Measurements from ENCODE around the gene NOD2. TPM values are rescaled to one million over a fixed set of nuclear protein-coding genes. Genes with fewer than 3 reads are reported as not detected.

NOD2 gene
- total and polyA plus RNA-seq, 7 experiments from 2014 or later = 0.06 to 40.5 (median 0.65) TPM

DNA sequence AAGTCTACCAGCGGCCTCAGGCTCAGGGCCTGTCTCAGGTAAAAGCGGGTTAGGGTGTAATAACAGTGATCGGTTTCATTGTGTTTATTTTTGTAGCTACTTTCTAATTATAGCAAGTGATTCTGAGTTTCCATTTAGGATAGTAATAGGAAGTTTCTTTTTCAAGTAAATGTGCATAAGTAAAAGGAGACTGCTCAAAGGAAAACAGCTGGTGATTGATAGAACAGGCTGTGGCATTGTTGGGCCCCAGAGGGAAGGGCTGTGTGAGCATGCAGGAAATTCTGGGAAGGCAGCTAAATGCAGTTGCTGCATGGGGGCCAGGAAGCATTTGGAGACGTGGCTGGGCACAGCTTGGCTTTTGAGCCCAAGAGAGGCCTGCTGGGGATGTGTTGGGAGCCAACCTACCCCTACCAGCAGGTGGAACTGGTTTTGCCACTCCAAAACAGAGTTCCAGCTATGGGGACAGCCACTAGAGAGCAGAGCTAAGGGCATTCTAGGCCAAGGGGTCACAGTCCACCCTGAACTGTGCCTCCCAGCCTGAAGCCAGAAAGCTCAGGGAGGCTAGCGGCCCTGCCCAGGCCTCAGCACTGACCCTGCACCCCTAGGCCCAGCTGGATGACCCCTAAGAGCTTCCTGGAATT lies 24.9 kb upstream of the NOD2 start:
- no peak overlapping the region for H3K4me3 ChIP-seq (ENCODE audit: low read length)
- intact Hi-C loops (cut with micrococcal nuclease) = no loop called here
- ChIA-PET POLR2A (interaction anchor here (0.5 to 5.1 kb wide), 11 partner anchors 9 to 473 kb away, joined by 3 to 53 read pairs (median 4); partner anchors contain the start of genes CYLD and SNX20), CTCF (interaction anchor here (0.5 to 15.0 kb wide), 17 partner anchors 11 to 457 kb away, joined by 3 to 225 read pairs (median 6); partner anchors contain the start of genes CYLD and SNX20)
- peaks cover 12 to 37% (median 21%) of the 10 kb centered on the region in 3 experiments for H3K36me3 ChIP-seq (ENCODE audit: control insufficient read depth in 2 of 3, insufficient read depth in 3 of 3, low read length in 3 of 3)
- no peaks in the 10 kb centered on the region for H3K27me3 ChIP-seq (ENCODE audit: control insufficient read depth in 2 of 2, insufficient read depth in 2 of 2, low read length in 2 of 2)
- Mint-ChIP-seq H3K36me3 (peaks cover 14 to 69% (median 40%) of the 10 kb centered on the region in 5 donors), H3K27ac (peak overlapping the region; percentile 93 to 97 (median 95)), H3K4me3 (peak overlapping the region in 3 of 10 donors; percentile 13 to 83 (median 81)), H3K9me3 (peaks cover 0 to 21% (median 14%) of the 10 kb centered on the region in 11 donors), H3K4me1 (peaks cover 35 to 54% (median 52%) of the 10 kb centered on the region in 7 donors), H3K27me3 (no peaks in the 10 kb centered on the region)
- ATAC-seq (no peak), DNase-seq (no peak)
- peaks cover 17% of the 10 kb centered on the region in 2 donors for H3K4me1 ChIP-seq (ENCODE audit: control insufficient read depth in 2 of 2, insufficient read depth in 2 of 2, low read length in 2 of 2)
- peaks cover 5 to 20% (median 9%) of the 10 kb centered on the region in 3 experiments for H3K9me3 ChIP-seq (ENCODE audit: control insufficient read depth in 2 of 3, low read length in 3 of 3)
- H3K27ac ChIP-seq (ENCODE audit: low read depth, low read length) = peak overlapping the region; percentile 66

- Histone ChIP-seq H3K4me1 (ENCODE audit: control insufficient read depth in 2 of 2, insufficient read depth in 2 of 2, low read length in 2 of 2) (peaks cover 15 to 17% of the 10 kb centered on the region in 2 donors), H3K4me3 (ENCODE audit: low read length) (no peak overlapping the region), H3K27me3 (ENCODE audit: control insufficient read depth in 2 of 2, insufficient read depth in 2 of 2, low read length in 2 of 2) (no peaks in the 10 kb centered on the region), H3K9me3 (ENCODE audit: control insufficient read depth in 2 of 3, low read length in 3 of 3) (peaks cover 5 to 24% (median 9%) of the 10 kb centered on the region in 3 experiments), H3K27ac (ENCODE audit: low read depth, low read length) (no peak overlapping the region), H3K36me3 (ENCODE audit: control insufficient read depth in 2 of 3, insufficient read depth in 3 of 3, low read length in 3 of 3) (peaks cover 12 to 49% (median 21%) of the 10 kb centered on the region in 3 experiments)
- H3K27me3 Mint-ChIP-seq = no peaks in the 10 kb centered on the region
- no peak for DNase-seq
- ATAC-seq = no peak
- ChIA-PET POLR2A (interaction anchor here (0.6 to 5.1 kb wide), 4 partner anchors 7 to 120 kb away, joined by 4 to 42 read pairs (median 14); partner anchors contain the start of gene SNX20), CTCF (interaction anchor here (0.6 to 15.0 kb wide), 6 partner anchors 9 to 602 kb away, joined by 3 to 225 read pairs (median 8); partner anchors contain the start of genes CYLD and SNX20)
- H3K9me3 Mint-ChIP-seq = peaks cover 0 to 25% (median 16%) of the 10 kb centered on the region in 11 donors
- intact Hi-C loops (cut with micrococcal nuclease) = no loop called here
- H3K36me3 Mint-ChIP-seq = peaks cover 17 to 68% (median 45%) of the 10 kb centered on the region in 5 donors
- H3K4me1 Mint-ChIP-seq = peaks cover 31 to 51% (median 47%) of the 10 kb centered on the region in 7 donors
- no peak overlapping the region for H3K4me3 Mint-ChIP-seq
- H3K27ac Mint-ChIP-seq = peak overlapping the region in 6 of 9 donors; percentile 48 to 93 (median 85)
Observed at GRCh38 chr16:50669741-50670140, 23.7 kb upstream of the NOD2 start.

GRCh38 chr16:50670476-50670875 lies 22.9 kb upstream of the NOD2 start:
- Histone ChIP-seq H3K27me3 (ENCODE audit: control insufficient read depth in 2 of 2, insufficient read depth in 2 of 2, low read length in 2 of 2) (no peaks in the 10 kb centered on the region), H3K27ac (ENCODE audit: low read depth, low read length) (no peak overlapping the region), H3K4me1 (ENCODE audit: control insufficient read depth in 2 of 2, insufficient read depth in 2 of 2, low read length in 2 of 2) (peaks cover 11 to 17% of the 10 kb centered on the region in 2 donors), H3K4me3 (ENCODE audit: low read length) (no peak overlapping the region), H3K9me3 (ENCODE audit: control insufficient read depth in 2 of 3, low read length in 3 of 3) (peaks cover 5 to 24% (median 9%) of the 10 kb centered on the region in 3 experiments), H3K36me3 (ENCODE audit: control insufficient read depth in 2 of 3, insufficient read depth in 3 of 3, low read length in 3 of 3) (peaks cover 13 to 56% (median 23%) of the 10 kb centered on the region in 3 experiments)
- CTCF ChIA-PET = interaction anchor here (2.6 to 15.0 kb wide), 3 partner anchors 9 to 135 kb away, joined by 13 to 225 read pairs (median 101); partner anchors contain the start of genes CYLD and SNX20
- Mint-ChIP-seq H3K27ac (peak overlapping the region in 6 of 9 donors; percentile 36 to 87 (median 85)), H3K27me3 (no peaks in the 10 kb centered on the region), H3K9me3 (peaks cover 0 to 25% (median 16%) of the 10 kb centered on the region in 11 donors), H3K4me3 (no peak overlapping the region), H3K36me3 (peaks cover 17 to 71% (median 52%) of the 10 kb centered on the region in 5 donors), H3K4me1 (peaks cover 24 to 44% (median 40%) of the 10 kb centered on the region in 7 donors)
- POLR2A ChIA-PET = interaction anchor here (0.6 to 2.5 kb wide), 4 partner anchors 10 to 121 kb away, joined by 4 to 14 read pairs (median 6); partner anchors contain the start of gene SNX20
- DNase-seq (no peak), ATAC-seq (no peak)
- intact Hi-C loops (cut with micrococcal nuclease) = no loop called here

DNA sequence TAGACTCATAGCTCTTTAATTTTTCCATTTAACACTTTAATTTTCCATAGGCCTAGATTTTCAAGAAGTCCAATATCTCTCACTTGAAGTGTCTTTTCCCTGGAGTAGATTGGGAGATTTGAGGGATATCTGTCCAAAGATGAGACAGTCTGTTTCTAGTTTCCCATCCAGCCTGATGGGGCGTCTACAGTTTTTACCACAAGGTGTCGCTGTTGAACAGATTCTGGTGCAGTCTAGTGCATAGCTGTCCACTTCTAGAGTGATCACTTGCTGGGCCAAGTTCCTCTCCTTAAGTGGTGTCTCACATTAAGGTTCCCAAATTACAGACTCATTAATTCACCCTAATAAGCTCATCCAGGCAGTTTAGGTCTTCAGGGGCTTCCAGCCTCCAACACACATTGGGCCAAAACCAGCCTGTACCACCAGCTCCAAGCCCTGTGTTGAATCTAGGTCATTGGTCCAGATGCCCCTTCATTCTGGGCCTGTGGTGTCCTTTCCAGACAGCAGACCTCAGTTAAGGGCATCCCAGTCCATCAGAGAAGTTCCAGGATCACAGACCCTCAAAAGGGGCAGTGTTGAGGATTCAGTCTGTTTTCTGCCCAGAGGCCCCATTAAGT lies 21.7 kb upstream of the NOD2 start:
- ChIA-PET POLR2A (interaction anchor here (0.6 to 2.5 kb wide), 11 partner anchors 9 to 80 kb away, joined by 3 to 14 read pairs (median 3); partner anchors contain the start of genes CYLD and SNX20), CTCF (interaction anchor here (0.6 to 15.0 kb wide), 11 partner anchors 8 to 392 kb away, joined by 3 to 225 read pairs (median 4); partner anchors contain the start of genes CYLD and SNX20)
- Histone ChIP-seq H3K9me3 (ENCODE audit: control insufficient read depth in 2 of 3, low read length in 3 of 3) (peaks cover 5 to 24% (median 9%) of the 10 kb centered on the region in 3 experiments), H3K36me3 (ENCODE audit: control insufficient read depth in 2 of 3, insufficient read depth in 3 of 3, low read length in 3 of 3) (peaks cover 19 to 69% (median 32%) of the 10 kb centered on the region in 3 experiments), H3K27me3 (ENCODE audit: control insufficient read depth in 2 of 2, insufficient read depth in 2 of 2, low read length in 2 of 2) (no peaks in the 10 kb centered on the region), H3K27ac (ENCODE audit: low read depth, low read length) (no peak overlapping the region), H3K4me1 (ENCODE audit: control insufficient read depth in 2 of 2, insufficient read depth in 2 of 2, low read length in 2 of 2) (peaks cover 4 to 10% of the 10 kb centered on the region in 2 donors), H3K4me3 (ENCODE audit: low read length) (no peak overlapping the region)
- H3K4me1 Mint-ChIP-seq = peaks cover 24 to 44% (median 37%) of the 10 kb centered on the region in 7 donors
- peaks cover 0 to 25% (median 16%) of the 10 kb centered on the region in 11 donors for H3K9me3 Mint-ChIP-seq
- DNase-seq = peak in 7 of 9 donors; percentile 31 to 60 (median 48)
- ATAC-seq = peak; percentile 52
- H3K36me3 Mint-ChIP-seq = peaks cover 23 to 82% (median 64%) of the 10 kb centered on the region in 5 donors
- intact Hi-C loops (cut with micrococcal nuclease) = loop anchor here (1.0 kb wide), 3 partner anchors 10 to 135 kb away; partner anchors contain the start of gene SNX20 (in 1 of the 2)
- H3K4me3 Mint-ChIP-seq = peak overlapping the region in 2 of 10 donors; percentile 3 to 19
- H3K27me3 Mint-ChIP-seq = no peaks in the 10 kb centered on the region
- peak overlapping the region in 8 of 9 donors; percentile 34 to 87 (median 84) for H3K27ac Mint-ChIP-seq

GRCh38 chr16:50673496-50674275 lies 19.7 kb upstream of the NOD2 start:
- Mint-ChIP-seq H3K4me1 (peaks cover 30 to 45% (median 38%) of the 10 kb centered on the region in 7 donors), H3K4me3 (no peak overlapping the region), H3K27me3 (no peaks in the 10 kb centered on the region), H3K9me3 (peaks cover 0 to 25% (median 16%) of the 10 kb centered on the region in 11 donors), H3K36me3 (peaks cover 36 to 89% (median 67%) of the 10 kb centered on the region in 5 donors), H3K27ac (peak overlapping the region in 1 of 9 donors; percentile 9)
- CTCF ChIA-PET = interaction anchor here (1.0 to 15.0 kb wide), 2 partner anchors 73 to 105 kb away, joined by 3 to 225 read pairs; partner anchors contain the start of gene CYLD
- Histone ChIP-seq H3K4me1 (ENCODE audit: control insufficient read depth in 2 of 2, insufficient read depth in 2 of 2, low read length in 2 of 2) (peaks cover 17 to 19% of the 10 kb centered on the region in 2 donors), H3K36me3 (ENCODE audit: control insufficient read depth in 2 of 3, insufficient read depth in 3 of 3, low read length in 3 of 3) (peaks cover 24 to 88% (median 50%) of the 10 kb centered on the region in 3 experiments), H3K9me3 (ENCODE audit: control insufficient read depth in 2 of 3, low read length in 3 of 3) (peaks cover 5 to 24% (median 9%) of the 10 kb centered on the region in 3 experiments), H3K4me3 (ENCODE audit: low read length) (no peak overlapping the region), H3K27ac (ENCODE audit: low read depth, low read length) (no peak overlapping the region), H3K27me3 (ENCODE audit: control insufficient read depth in 2 of 2, insufficient read depth in 2 of 2, low read length in 2 of 2) (no peaks in the 10 kb centered on the region)
- DNase-seq = no peak
- no peak for ATAC-seq
- POLR2A ChIA-PET = interaction anchor here (1.0 to 1.6 kb wide), 4 partner anchors 68 to 77 kb away, joined by 3 to 5 read pairs (median 3); partner anchors contain the start of gene CYLD
- intact Hi-C loops (cut with micrococcal nuclease) = no loop called here
